ENCODE data around the gene NT5C1B. TPM values are rescaled to one million over a fixed set of nuclear protein-coding genes. Genes with fewer than 3 reads are reported as not detected.

NT5C1B gene

GRCh38 chr2:18514526-18515461 lies 74.6 kb downstream of the NT5C1B start:
- no peak overlapping the region for H3K27ac ChIP-seq (replicated peaks; ENCODE audit: low read length)
- H3K27me3 ChIP-seq (ENCODE audit: control insufficient read depth in 3 of 3, insufficient read depth in 3 of 3, low read depth in 1 of 3, low read length in 3 of 3) = peaks cover 0 to 2% (median 0%) of the 10 kb centered on the region in 3 experiments
- H3K18ac ChIP-seq (ENCODE audit: low read length) = no peak overlapping the region
- H3K14ac ChIP-seq (ENCODE audit: low read length) = no peak overlapping the region
- no peak overlapping the region for H3K4ac ChIP-seq (ENCODE audit: low read length)
- no peak overlapping the region for H4K8ac ChIP-seq (ENCODE audit: low read depth, low read length)
- H2BK120ac ChIP-seq (ENCODE audit: low read depth, low read length) = no peak overlapping the region
- DNase-seq (ENCODE audit: low spot score) = no peak
- no peak overlapping the region for H2BK5ac ChIP-seq (ENCODE audit: low read length)
- H4K91ac ChIP-seq (ENCODE audit: low read depth, low read length, poor library complexity) = no peak overlapping the region
- no peak overlapping the region for H3K9ac ChIP-seq (ENCODE audit: low read depth, low read length, poor library complexity)
- no peaks in the 10 kb centered on the region for H3K36me3 ChIP-seq (replicated peaks in 1 of 2; ENCODE audit: control insufficient read depth in 2 of 2, insufficient read depth in 2 of 2, low read length in 2 of 2)
- no peak overlapping the region for H2AK5ac ChIP-seq (ENCODE audit: low read depth, low read length)
- no peak overlapping the region for H3K4me2 ChIP-seq (ENCODE audit: insufficient read depth, low read length, poor library complexity, severe bottlenecking)
- no peaks in the 10 kb centered on the region for H3K79me1 ChIP-seq (ENCODE audit: low read depth, low read length)
- H3K4me3 ChIP-seq (ENCODE audit: low read length in 2 of 2) = no peak overlapping the region
- H3K9me3 ChIP-seq (replicated peaks in 1 of 2; ENCODE audit: control insufficient read depth in 2 of 2, insufficient read depth in 1 of 2, low read depth in 1 of 2, low read length in 2 of 2) = no peaks in the 10 kb centered on the region
- no peak overlapping the region for H2BK12ac ChIP-seq (ENCODE audit: low read length)
- no peak overlapping the region for H3K23ac ChIP-seq (ENCODE audit: low read depth, low read length, poor library complexity)
- no peak overlapping the region for H2BK15ac ChIP-seq (ENCODE audit: low read length)
- WGBS, 2 donors (ENCODE audit: extremely low coverage in 2 of 2, insufficient read length in 2 of 2, insufficient replicate concordance in 1 of 2) = no CpG with 5 or more reads among the region's 4 CpGs
- H3K4me1 ChIP-seq (ENCODE audit: control insufficient read depth in 2 of 2, insufficient read depth in 1 of 2, low read depth in 1 of 2, low read length in 2 of 2) = peaks cover 0 to 7% of the 10 kb centered on the region in 2 donors
- H2AFZ ChIP-seq (ENCODE audit: low read length) = no peak overlapping the region

Small RNAs within 50 kb of the gene (small RNA-seq; reads per million reads assigned to genes)
- gene RNU6-1215P (ENCODE audit: insufficient read depth) = not detected

Data from neuronal stem cell (in vitro differentiated cells).